OCI-M2 (cell line): Measurements from ENCODE around the gene AFF2.

Experiments
- DNase-seq: peaks from one replicate; lab custom pipeline; 2025; ENCODE audit not compliant: unreplicated experiment; lab: John Stamatoyannopoulos, UW

Gene AFF2

GRCh38 chrX:148991502-148991901 lies 491.1 kb downstream of the AFF2 start:
- DNase-seq = no peak

DNA sequence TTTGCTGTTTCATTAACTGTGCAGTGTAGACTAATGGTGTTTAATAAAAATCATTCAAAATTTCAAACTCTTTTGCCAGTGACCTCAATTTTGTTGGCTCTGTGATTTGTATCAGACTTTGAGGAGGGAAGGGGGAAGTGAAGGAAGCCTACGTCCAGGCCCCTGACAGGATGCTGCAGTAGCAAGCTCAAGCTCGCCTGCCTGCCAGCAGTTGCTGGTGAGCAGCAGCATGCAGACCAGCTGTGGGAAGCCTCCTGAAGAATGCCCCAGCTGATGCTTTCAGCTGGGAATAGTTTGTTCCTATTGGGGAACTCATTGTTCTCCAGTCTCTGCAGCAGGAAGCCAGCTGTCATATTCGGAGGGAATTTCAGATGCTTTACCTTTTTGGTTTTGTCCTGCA lies 495.2 kb downstream of the AFF2 start:
- DNase-seq = no peak

- DNase-seq = no peak
Measured at GRCh38 chrX:149002320-149002719, 501.9 kb downstream of the AFF2 start.

DNA sequence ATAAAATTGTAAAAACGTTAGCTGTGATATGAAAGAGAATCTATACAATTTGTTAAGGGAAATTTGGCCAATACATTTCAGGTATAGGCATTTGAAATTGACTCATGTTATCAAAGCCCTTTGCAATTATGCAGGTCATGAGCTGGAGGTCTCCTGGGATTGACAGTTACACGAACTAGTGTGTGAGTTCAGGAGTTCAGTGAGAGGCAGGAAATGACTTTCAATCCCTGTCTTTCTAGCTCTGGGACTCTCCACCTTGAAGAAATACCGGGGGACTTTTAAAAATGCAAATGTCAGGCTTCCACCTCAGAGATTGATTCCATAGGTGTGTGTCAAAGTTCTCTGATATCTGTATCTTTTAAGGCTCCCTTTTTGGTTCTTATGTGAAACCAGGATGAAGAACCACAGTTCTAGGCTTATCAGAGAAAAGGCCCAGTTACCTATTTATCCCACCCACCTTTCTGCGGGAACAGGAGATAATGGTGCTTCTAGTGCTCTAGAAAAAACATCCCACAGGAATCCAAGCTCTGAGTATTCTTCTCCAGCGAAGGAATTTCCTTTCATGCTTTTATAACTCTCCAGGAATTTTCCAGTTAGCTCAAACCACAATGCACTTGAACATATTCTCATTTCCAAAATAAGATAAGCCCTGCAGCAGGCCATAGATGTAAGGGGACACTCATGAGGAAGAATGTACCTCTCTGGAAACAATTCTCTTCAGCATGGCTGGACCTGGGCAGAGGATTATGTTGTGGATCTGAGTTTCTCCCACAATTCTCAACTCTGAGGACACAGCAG lies 503.6 kb downstream of the AFF2 start:
- DNase-seq = no peak

GRCh38 chrX:149004936-149005335 lies 504.5 kb downstream of the AFF2 start:
- DNase-seq = no peak

DNA sequence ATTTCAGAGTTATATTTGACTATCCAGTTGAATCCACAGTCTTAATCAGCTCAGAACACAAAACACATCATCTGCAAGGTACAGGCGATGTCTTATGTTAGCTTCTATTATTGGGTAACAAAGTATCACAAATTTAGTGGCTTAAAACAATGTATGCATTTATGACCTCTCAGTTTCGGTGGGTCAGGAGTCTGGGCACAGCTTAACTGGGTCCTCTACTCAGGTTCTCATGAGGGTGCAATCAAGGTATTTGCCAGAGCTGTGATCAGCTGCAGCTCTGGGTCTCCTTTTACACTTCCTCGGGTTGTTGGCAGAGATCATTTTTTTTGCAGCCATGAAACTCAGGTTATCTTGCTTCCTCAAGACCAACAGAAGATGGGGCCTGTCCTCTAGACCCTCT lies 505.8 kb downstream of the AFF2 start:
- DNase-seq = no peak

GRCh38 chrX:149007423-149007822 lies 507.0 kb downstream of the AFF2 start:
- DNase-seq = no peak

- DNase-seq = no peak
Measured at GRCh38 chrX:149010013-149010852, 509.8 kb downstream of the AFF2 start.

DNA sequence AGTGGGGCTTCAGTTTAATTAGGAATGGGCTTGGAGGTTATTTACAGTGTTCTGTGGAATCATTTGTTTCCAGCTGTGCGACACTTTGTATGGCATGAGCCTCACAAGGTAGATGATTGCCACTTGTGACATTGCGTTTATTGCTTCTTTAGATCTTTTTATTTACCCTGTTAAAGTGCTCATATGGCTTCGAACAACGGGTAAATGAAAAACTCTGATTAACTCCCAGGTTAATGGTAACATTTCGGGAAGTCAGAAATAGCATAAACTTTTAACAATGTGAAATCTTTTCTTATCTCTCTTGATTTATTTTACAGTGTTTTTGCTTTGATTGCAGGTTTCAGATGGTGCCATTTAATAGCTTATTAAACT lies 510.4 kb downstream of the AFF2 start:
- DNase-seq = no peak

DNA sequence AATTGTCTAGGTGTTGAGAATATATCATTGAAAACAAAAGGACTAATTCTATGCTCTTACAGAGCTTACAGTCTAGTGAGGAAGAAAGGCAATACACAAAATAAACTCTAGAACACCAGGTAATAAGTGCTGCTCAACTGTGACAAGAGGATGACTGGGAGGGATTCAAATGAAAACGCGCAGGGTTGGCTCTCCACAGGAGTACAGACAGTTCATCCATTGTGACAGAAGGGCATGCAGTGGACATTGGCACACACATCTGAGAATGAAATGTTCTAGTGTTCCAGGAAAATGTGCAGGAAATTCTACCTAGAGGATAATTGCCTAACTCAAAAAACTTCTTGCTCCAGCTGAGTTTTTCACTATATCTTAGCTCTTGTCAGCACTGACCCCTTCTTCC lies 512.7 kb downstream of the AFF2 start:
- no peak for DNase-seq

DNA sequence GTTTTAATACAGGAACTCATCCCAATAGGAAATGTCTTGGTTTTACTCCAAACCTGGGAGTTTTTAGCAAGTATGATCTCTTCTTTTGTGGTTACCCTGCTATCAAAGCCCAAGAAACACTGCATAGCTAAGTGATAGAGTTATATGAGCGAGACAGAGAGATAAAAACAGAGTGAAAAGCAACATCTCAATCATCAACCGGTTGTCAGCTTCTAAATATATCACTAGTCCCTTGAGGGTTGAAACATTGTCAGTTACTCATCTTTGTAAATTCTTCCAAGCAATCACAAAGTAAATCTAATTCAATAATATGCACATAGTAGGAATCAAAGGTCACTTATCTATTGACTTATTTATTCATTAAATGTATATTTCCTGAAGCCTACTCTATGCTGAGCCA lies 520.7 kb downstream of the AFF2 start:
- DNase-seq = no peak

DNA sequence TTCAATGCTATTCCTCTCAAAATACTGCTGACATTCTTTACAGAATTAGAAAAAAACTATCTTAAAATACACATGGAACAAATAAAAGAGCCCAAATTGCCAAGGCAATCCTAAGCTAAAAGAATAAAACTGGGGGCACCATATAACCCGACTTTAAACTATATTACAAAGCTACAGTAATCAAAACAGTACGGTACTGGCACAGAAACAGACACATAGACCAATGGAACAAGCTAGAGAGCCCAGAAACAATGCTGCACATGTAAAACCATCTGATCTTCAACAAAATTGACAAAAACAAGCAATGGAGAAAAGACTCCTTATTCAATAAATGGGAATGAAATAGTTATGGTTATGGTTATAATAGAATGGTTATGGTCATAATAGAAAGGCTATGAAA lies 522.1 kb downstream of the AFF2 start:
- DNase-seq = no peak

GRCh38 chrX:149032449-149032848 lies 532.0 kb downstream of the AFF2 start:
- no peak for DNase-seq

- DNase-seq = no peak
Measured at GRCh38 chrX:149036086-149036485, 535.7 kb downstream of the AFF2 start.

DNA sequence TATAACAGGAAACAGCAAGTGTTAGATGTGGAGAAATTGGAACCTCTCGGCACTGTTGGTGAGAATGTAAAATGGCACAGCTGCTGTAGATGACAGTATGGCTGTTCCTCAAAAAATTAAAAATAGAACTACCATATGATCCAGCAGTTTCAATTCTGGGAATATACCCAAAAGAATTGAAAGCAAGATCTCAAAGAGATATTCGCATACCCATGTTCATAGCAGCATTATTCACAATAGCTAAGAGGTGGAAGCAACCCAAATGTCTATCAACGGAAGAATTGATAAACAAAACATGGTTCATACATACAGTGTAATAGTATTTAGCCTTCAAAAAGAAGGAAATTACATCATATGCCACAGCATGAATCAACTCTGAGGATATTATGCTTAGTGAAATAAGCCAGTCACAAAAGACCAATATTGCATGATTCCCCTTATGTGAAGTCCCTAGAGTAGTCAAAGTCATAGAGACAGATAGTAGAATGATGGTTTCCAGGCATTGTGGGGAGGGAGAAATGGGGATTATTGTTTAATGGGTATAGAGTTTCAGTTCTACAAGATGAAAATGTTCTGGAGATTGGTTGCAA lies 537.0 kb downstream of the AFF2 start:
- no peak for DNase-seq

- no peak for DNase-seq
Measured at GRCh38 chrX:149039057-149039456, 538.6 kb downstream of the AFF2 start.

DNA sequence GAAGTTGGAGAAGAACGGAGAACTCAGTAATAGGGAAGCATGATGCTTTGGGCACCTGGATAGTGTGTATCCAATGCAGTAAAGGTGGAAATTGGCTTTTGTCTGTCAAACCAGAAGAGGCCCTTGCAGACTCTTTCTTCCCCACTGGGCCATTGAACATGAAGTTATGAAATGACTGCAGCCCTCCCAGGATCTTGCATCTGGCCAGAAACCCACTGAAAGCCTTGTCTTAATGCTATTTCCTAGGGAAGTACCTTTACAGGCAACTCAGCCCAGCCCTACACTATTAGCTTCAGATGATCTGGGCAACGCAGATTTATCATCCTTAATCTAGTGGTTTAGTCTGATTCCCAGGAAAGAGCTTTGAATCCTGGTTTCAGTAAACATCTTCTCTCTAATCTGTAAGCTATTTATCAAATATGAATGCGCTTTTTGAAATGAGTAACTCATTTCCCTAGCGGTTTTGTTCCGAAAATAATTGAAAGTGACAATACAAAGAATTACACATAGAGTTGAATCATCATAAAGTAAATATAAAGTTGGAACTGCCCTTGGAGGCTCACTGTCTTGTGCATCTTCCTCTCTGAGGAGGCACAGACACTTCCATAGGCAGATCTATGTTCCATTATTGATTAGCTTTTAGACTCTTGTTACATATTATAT lies 540.6 kb downstream of the AFF2 start:
- no peak for DNase-seq

DNA sequence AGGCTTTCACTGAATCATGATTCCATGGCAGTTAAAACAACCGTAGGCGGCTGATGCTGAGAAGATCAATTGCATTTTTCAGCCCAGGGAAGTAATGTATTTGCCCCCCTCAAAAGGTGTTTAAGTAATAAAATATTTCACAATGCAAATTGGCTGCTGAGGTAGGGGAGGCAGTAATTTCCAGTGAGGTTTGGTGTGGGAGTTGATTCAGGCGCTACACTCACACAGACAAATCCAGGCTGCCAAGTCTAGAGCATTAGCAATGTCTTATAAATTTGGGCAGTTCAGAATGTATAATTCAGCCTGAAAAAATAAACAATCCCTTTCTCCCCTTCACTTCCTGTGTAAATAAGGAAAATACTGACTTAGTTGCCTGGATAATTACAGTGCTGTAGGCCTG lies 543.0 kb downstream of the AFF2 start:
- no peak for DNase-seq

GRCh38 chrX:149044471-149044870 lies 544.1 kb downstream of the AFF2 start:
- no peak for DNase-seq

DNA sequence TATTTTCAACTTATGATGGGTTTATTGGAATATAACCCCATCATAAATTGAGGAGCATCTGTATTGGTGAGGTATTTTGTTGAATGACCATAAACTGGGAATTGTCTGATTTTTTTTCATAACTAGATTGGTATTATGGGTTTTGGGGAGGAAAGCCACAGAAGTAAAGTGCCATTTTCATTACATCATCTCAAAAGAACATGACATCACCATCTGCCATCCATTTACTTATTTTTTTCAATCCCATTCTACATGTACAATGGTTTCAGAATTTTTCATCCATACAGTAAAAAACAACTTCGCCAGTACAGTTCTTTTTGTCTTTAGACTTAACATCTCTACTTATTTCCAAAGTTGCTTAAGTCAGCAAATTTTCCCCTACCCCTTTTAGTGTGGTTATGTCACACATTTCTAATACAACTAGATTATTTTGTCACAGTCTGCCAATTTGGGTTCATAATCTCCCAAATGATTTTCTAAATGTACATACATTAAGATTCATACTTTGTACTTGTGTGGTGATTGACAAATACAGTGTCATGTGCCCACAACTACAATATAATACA lies 545.3 kb downstream of the AFF2 start:
- no peak for DNase-seq
